Amniotic stem cell (primary cell): Measurements from ENCODE around the gene MYLK.

Source experiments
- DNase-seq: peaks from one replicate; lab custom pipeline; 2025; lab: John Stamatoyannopoulos, UW

The MYLK gene

DNA sequence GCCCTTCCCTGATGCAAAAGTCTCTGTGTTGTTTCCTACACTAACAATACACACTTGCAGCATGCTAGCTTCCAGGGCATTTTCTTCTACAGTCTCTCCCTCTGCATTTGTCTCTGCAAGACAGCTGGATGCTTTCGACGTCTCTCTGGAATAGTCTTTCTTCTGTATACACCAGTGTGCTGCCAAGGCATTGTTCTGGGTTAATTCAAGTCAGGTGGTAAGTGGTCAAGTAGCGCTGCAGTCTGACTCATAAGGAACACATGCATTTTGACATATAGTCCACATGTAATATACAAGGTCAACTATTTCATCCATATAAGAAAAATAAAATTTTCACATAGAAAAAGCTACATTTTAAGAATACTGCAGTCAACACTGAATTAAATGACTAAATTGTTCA, 92.7 kb downstream of the MYLK start:
- peak; percentile 28 for DNase-seq

GRCh38 chr3:123791073-123791370, 93.1 kb downstream of the MYLK start:
- DNase-seq = no peak

- DNase-seq = no peak
Observed at GRCh38 chr3:123790254-123791072, 93.7 kb downstream of the MYLK start.

DNA sequence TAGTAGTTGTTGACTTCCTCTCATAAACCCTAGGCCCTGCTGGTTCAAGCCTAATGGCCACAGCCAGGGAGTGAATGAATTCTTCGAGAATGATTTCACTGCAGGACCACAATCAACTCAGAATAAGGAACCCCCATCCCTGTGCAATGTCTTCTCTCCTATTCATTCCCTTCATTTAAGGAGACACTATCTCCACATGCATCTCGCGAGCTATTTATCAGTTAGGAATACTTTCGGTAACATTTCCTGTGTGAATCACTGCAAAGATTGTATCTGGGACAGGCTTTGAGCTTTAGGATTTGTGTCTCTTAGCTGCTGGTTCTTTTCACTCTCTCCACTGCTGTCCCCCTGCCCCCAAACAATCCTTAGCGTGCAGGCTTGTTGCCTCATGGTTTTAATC, 94.4 kb downstream of the MYLK start:
- peak; percentile 52 for DNase-seq

DNA sequence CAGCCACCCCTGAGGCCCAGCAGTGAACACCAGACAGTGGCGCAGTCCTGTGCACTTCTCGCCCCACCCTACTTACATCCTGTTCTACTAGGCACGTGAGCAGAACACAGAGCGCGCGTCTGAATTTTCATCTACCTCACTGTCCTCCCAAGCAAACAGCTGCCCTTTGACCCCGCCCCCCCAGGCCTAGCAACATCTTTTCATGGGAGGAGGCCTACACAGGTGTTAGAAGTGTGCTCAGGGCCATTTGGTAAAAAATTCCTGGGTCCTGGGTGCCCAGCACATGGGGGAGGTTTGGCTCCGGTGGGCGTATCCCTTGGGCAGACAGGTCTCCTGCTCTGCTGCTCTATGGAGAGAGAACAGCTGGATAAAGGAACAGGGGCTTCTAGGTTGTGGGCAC, 95.0 kb downstream of the MYLK start:
- no peak for DNase-seq

DNA sequence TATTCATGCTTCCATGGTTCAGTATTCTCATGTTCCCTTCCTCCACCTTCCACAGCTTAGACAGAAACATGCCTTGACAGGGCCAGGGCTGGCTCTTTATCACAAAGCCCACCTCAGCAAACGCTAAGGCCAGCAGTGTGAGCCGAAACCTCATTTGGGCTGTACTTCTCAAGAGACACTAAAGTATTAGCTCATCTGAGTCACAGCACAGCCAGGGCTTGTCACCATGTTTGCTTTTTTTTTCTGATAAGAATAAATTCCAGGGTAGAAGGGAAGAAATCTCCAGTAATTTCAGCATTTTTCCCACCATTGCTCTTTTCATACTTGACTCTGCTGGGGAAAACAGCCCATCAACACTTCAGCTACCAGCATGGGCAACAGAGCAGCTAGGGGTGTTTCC, 95.4 kb downstream of the MYLK start:
- DNase-seq = no peak

- no peak for DNase-seq
Observed at GRCh38 chr3:123787133-123787532, 97.0 kb downstream of the MYLK start.

GRCh38 chr3:123785602-123786001, 98.5 kb downstream of the MYLK start:
- no peak for DNase-seq

- DNase-seq = no peak
Observed at GRCh38 chr3:123783811-123784210, 100.3 kb downstream of the MYLK start.

DNA sequence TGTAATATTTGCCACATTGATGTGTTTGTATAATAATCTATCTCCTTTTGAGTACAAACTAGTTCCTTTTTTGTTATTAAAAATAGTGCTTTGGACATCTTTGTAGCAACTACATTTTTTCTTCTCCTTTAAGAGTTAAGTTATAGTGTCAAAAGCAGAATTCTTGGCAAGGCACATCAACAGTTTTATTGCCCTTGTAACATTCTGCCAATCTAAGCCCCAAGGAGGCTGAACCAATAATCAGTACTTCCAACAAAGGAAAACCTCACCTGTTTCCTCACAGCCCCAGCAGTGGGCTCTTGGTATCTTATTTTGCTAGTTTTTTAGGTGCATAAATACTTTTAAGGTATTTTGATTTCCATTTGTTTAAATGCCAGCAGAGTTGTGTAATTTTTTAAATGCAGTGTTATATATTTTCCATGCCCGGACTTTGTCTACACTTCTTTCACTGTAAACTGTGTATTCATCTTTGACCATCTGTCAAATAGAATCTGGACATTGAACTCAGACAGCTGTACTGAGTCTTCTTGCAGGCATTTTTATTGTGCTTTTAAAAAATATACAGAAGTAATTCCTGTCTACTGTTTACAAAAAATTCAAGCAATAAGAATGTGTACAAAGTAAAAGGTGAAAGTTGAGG, 101.0 kb downstream of the MYLK start:
- no peak for DNase-seq

- no peak for DNase-seq
Observed at GRCh38 chr3:123782488-123782887, 101.6 kb downstream of the MYLK start.

GRCh38 chr3:123781571-123782275, 102.4 kb downstream of the MYLK start:
- no peak for DNase-seq

GRCh38 chr3:123781138-123781537, 103.0 kb downstream of the MYLK start:
- no peak for DNase-seq

DNA sequence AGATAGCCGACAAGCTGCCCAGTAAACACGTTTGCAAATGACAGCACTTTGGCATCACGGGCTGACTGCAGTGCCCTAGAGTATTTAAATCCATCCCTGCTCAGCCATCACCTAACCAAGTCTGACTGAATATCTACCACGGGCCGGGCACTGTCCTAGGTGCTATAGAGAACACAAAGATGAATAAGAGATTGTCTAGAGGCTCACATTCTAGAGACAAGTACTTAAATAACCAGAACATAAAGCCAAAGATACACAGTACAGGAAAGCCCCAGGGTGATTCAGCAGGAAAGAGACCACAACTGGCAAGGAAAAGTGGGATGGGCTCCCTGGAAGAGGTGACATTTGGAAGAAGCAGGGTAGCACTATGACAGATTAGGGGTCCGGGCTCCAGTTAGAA, 103.5 kb downstream of the MYLK start:
- DNase-seq = no peak

DNA sequence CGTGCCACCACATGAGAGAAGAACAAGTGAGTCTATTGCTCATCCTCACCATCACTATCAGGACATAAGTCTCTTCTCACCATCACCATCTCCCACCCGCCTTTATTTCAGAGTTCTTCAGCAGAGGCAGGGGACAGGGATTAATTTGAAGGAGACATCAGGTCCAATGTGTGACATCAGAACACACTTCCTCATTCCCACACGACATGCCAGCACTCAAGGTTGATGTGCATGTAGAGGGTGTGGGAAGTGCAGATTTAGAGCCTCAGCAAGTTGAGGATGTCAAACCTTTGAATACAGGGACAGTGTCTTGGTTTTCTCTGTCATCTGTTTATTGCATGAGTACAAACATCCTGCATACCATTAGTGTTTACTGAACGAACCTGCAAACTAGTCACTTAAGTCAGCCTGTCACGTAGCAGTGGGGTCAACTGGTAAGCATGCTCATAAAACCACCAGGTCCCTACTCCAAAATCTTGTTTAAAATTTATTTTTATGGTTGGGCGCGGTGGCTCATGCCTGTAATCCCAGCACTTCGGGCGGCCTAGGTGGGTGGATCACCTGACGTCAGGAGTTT, 104.4 kb downstream of the MYLK start:
- no peak for DNase-seq

GRCh38 chr3:123778991-123779622, 105.0 kb downstream of the MYLK start:
- no peak for DNase-seq

DNA sequence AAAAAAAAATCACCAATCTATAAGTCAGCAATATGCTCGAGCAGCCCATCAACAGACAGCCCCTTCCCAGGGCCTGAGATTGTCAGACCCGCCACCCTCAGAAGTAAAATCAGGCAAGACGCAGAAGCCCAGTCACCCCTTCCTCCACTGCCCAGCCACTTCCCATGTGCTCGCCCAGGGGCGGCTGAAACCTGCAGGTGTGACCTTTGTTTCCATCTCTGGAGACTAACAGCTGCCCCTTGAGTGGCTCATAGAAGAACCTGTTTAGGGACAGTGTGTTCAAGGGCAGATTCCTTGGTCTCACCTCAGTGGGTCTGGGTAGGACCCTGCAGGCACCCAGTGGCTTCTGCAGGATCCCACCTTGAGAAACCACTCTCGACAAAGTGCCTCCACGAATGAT, 105.6 kb downstream of the MYLK start:
- no peak for DNase-seq

DNA sequence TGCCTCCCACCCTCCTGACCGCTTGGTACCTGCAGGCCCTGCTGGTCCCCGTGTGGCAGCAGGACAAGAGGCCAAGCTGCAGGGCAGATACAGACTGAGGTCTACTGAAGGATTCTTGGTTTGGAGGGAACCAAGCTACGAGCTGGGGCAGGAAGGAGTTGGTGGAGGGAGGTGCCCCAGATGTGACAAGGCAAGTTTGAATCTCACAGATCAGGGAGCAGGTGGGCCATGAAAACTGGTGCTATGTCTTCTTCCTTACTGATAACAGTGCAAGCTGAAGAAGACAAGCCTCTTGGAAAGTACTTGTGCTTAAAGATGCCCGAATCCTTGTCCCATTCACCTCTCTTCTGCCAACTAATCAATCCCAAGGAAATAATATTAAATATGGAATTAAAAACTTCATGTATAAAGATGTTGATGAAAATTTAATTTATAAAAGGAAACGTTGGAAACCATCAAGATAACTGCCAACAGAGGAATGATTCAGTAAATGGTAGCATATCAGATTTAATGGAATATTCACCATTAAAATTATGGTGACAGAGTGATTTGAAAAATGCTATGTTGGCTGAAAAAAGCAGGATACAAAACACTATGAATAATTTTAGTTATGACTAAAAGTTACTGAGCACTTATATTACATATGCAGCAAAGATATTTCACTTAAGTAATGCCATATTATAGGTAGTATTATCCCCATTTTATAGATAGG, 107.9 kb downstream of the MYLK start:
- DNase-seq = no peak

DNA sequence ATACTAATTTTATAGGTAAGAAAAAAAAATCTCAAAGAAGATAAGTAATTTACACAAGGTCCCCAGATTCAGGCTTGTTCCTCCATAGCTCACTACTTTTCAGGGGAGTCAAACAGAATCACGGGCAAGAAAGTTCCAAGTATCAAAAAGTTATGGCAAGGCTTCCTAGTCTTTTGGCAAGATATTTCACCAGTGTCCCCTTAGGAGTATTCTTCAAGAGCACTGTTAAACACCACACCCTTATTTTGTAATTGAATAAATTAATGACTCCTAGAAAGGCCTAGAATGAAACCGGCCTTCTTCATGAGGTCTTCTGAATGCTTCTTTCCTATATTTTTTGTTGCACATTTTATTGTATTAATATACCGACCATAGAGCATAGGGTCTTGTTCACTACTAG, 109.7 kb downstream of the MYLK start:
- no peak for DNase-seq

GRCh38 chr3:123773681-123774431, 110.3 kb downstream of the MYLK start:
- peak; percentile 31 for DNase-seq

DNA sequence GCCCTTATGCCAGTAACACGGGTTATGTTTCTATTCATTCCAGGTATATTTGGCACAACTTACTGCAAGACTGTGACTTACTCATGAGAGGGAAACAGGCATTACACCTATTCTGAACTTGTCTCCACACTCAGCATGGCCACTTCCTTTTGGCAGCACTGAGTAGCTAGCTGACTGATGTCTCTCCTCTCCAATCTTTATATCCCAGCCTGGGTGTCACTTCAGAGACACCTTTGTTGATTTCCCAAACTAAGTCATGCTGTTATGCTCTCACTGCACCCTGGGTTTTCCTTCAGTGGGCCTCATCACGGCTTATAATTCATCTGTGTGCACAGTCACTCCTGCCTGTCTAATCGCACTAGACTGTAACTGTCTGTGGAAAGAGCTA, 114.8 kb downstream of the MYLK start:
- DNase-seq = no peak
